ENCODE results near the gene CPVL.
"Not testable (repeated sequence)": the region's sequence is repeated elsewhere in the genome, so short reads cannot be mapped to it uniquely, and the experiment has no call there.

The CPVL gene

DNA sequence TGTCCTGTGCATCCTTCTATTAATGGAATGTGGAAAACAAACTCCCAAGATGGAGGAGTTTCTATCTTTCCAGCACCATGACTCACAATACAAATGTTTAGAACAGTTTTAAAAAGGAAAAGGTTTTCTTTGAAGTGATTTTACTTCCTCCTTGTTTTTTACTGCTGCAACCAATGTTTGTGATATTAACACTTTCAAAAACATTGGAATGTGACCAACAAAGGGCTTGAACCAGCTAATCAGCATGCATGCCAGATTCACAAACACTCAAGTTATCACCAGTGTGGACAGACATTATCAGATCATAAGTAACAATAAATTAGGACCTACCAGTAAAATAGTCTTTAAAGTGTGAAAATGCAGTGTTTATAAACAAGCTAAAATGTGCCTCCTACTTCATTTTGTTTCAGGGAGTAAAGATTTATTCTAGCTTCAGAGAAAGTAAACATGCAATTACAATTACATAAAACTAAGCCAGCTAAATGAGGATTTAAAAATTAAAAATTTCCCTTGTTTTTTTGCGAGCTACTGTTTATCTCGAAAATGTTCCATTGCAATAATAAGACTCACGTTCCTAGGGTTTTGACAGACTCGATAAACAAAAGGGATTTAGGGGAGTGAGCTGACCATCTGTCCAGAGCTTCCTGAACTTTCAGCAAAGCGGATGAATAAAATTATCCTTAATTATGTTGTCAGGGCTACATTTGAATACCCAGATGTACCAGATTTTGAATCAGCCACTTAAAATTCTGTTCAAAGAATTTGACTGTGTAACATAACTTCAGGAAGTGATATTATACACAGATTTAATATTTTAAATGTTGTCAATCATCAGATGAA is 29.8 kb downstream of the CPVL start:
- DNase-seq (ENCODE audit: low spot score) = peak; percentile 57

DNA sequence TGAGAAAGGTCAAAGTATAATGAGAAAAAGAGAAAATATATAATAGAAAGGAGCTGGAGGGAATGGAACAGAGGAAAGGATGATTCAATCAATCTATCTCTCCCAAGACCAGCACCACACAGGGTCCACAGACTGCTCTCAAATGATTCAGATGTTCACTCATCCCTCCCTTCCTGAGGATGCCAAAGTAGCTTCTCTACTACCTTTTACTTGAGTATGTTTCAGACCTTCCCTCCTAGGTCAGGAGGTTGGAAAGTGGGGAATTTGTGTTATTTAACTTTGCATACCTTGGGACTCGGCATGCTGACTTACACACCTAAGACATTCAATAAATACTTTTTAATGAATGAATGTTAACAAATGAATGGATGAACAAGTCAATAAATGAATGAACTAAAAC is 30.6 kb downstream of the CPVL start:
- DNase-seq (ENCODE audit: low spot score) = no peak

DNA sequence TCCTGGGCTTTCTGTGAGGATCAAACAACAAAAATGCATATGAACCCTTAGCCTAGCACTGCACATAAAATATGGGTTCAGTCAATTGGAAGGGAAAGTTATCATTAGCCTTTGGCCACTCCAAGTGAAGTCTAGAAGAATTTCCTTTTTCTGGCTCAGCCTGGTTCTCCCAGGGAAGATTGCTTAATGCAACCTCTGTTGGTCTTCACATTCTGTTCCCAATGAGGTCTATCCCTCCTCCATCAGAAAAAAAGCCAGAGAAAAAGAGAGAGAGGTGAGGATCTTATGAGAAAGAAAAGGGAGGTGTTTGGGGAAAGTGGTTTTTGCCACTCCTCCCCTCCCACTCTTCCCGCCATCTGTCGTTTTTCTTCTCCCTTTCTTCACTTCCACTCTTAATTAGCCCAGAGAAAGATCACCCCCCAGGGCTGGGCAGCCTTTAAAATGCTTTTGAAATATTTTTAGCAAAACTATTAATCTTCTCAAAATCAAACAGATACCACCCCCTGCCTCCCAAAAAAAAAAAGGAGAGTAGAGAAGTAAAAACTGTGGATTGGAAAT is 31.1 kb downstream of the CPVL start:
- no peak for DNase-seq (ENCODE audit: low spot score)

DNA sequence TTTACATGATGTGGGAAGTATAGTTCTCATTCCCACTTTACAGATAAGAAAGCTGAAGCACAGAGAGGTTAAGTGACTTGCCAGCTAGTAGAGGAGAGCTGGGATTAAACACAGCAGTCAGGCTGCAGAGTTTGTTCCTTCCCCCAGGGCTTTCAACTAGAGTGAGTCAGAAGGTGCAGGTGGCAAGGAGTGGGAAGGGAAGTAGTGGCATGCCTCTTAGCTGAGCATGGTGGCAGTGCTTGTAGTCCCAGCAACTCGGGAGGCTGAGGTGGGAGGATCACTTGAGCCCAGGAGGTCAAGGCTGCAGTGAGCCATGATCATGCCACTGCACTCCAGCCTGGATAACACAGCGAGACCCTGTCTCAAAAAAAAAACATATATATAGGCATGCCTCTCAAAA is 32.1 kb downstream of the CPVL start:
- DNase-seq (ENCODE audit: low spot score) = not testable (repeated sequence)

DNA sequence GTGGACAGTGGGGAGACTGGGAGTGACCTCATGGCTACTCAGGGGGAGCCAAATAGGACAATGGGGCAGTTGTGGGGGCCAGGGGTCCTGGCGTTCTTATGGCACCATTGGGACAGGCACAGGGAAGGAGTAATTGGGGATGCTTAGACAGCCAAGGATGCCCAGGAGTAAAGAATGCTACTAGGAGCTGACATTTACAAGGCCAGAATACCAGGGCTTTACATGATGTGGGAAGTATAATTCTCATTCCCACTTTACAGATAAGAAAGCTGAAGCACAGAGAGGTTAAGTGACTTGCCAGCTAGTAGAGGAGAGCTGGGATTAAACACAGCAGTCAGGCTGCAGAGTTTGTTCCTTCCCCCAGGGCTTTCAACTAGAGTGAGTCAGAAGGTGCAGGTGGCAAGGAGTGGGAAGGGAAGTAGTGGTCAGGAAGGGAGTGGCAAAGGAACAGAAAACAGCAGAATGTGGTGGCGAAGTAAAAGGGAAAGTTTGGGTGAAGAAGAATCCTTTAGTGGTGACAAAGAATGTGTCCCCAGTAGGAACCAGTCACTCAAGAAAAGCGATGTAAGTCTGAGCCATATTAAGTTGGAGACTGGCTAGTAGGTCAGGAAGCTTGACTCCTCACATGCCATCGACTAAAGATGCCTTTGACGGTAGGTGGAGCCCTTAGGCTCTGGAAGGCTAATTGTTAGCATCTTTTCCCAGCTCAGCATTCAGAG is 32.8 kb downstream of the CPVL start:
- peak; percentile 80 for DNase-seq (ENCODE audit: low spot score)

DNA sequence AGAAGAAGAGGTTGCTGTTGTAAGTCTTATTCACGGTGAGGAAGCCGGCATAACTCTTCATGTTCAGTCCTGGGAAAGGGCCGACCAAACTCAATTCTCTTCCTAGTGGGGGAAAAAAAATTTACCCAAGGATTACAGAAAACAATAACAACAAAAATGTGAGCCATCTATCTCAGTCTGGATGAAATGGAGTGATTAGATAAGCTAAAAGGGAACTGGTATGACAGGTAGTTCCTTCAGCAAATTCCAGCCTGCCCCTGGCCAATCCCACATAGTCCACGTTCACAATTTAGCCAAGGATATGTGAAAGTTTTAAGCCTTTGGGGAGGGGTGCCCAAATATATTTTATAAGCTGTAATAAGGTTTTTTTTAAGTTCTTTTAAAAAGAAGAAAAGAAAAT is 33.6 kb downstream of the CPVL start:
- no peak for DNase-seq (ENCODE audit: low spot score)

DNA sequence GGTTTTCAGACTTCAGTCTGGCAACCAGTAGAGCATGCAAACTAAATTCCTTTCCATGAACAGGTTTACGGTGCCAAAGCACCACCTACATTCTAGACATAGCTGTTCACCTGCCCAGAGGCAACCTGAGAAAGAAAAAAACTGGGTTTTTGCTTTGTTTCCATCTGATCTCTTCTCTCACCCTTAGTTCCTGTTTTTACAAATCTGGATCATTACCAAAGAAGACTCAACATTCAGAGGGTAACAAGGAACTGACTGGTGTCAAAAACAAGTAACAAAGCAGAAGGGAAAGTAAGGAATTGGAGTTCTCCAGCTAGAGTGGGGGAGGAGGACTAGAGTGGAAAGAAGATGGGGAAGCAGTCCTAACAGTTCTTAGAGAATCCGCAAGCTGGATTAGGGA is 36.4 kb downstream of the CPVL start:
- no peak for DNase-seq (ENCODE audit: low spot score)

DNA sequence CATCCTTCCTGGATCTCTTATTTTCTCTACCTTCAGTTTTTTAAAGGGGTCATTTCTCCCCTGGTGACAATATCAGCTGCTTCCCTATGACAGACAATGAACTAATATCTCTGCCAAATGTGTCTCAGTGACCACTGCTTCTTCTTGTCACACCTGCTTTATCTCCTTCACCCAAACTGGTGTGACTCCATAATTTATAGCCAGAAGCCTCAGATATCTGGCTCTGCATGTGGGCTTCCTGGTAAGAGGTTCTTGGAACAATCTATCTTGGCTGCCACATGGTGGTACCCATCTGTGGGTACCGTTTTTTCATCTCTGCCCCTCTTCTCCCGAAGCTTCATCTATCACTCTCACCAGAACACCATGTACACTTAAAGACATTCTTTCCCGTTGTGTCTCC is 37.0 kb downstream of the CPVL start:
- no peak for DNase-seq (ENCODE audit: low spot score)

DNA sequence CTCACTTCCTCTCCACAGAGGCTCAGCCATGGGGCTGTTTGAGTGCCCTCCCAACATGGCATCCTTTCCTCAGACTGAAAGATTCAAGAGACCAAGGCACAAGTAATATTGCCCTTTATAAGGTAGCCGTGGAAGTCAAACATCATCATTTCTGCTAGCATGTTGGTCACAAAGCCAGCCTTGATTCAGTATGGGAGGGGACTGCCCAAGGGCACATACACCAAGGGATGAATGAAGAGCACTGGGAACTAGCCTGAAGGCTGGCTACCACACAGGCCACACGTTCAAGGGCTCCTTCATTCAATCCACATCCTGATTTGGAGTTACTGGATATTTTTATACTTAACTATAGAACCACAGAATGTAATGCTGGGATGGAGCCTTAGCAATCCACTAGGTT is 39.3 kb downstream of the CPVL start:
- DNase-seq (ENCODE audit: low spot score) = no peak

DNA sequence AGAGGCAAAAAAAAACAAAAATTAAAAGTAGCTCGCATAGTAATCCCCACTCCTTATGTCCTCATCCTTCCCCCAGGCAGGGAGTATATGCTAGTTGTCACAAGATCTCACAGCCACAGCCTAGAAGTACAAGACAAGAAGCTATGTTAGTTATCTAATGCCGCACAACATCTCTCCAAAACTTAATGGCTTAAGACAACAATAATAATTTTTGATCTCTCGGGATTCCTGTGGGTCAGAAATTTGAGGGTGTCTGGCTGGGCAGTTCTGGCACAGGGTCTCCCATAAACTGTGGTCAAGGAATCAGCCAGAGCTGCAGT is 39.7 kb downstream of the CPVL start:
- no peak for DNase-seq (ENCODE audit: low spot score)

DNA sequence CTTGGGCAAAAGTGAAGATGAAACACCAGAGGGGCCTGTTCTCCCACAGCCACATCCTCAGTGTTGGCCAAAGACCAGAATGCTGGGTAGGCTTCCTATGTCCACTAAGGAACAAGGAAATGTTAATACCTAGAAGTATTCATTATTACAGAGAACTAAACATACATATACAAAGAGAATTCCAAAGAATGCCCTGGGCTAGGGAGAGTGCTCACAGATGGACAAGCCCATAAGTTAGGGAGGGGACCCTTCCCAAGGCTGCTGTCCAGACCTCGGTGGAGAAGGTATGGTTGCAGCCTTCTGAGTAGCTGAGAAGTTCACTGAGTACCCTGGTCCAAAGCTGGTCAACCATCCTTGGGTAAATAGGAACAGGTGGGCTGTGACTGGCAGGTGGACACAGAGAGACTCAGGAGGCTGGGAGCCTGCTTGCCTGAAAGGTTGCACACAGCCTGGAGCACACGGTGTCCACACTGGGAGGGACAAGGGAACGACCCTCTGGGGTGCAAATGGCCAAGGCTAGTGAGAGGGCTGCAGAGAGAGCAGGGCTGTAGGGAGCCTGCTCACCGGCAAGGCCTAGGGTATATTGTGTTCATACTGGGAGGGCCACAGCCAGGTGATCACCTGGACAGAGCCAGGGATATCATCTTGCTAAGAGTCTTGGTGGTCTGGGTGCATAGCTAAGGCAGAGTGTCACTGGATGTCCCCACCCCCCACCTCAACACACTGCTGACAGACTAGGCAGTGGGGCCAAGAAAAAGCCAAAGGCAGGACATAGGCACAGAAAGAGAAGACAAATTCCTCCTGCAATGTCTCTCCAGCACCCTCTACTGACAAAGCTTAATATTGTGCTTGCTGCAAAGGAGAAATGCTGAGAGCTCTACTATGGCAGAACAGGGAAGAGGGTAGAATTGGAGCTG is 40.3 kb downstream of the CPVL start:
- peak; percentile 60 for DNase-seq (ENCODE audit: low spot score)

DNA sequence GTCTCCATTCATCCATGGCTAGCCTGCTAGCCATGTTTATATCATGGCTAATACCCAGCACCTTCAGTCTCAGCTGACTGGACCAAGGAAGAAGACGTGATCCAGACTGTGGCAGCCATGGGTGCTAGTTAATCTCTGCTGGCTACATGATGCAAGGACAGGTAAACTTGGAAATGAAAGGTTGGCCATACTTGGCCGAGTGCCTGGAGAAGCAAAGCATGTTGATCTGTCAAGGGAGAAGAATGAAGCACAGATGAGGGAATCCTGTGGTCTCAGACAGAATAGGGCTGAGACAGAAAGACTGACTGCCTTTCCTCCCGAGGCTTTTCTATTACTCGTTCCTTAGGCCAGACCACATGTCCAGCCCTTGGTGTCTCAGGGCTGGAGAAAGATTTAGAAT is 41.1 kb downstream of the CPVL start:
- no peak for DNase-seq (ENCODE audit: low spot score)

DNA sequence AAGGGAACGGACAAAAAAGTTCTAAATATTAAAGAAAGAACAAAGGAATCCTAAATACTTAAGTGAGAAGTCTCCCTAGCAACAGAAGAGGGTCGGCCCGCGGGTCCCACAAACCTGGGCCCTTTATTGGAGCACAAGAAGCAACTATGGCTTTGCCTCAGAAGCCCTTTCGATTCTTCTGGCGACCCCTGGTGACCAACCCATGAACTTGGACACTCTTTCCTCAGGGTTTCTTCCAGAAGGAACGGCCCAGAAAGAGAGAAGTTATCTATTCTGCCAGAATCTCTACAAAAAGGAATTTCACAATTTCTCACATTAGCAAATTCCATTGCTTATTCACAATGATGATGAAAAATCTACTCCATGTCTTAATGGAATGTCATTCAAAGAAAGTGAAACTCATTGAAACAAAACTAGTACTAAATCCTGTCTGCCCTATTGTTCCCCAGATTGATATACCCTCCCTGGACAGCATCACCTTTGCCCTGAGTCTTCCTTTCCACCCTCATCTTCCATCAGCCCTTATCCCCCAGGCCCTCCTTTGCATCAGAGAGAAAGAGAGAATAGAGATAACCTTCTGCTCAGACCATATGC is 43.7 kb downstream of the CPVL start:
- DNase-seq (ENCODE audit: low spot score) = peak; percentile 70

DNA sequence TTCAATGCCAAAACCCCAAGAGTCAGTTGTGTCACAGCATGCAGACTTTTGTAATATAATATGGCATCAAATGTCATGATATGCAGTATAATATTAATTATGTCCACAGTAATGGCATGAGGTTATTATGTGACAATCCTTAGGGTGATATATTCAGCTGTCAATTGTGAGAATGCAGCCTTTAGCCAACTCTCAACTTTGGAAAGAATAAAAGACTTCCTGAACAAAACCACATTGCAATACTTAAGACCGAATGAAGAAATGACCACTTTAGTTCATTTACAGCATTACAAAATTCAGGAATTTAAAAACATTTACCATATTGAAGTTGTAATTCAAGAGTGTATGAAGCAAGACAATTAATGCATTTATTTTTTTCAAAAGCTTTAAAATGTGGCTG is 45.4 kb downstream of the CPVL start:
- no peak for DNase-seq (ENCODE audit: low spot score)

DNA sequence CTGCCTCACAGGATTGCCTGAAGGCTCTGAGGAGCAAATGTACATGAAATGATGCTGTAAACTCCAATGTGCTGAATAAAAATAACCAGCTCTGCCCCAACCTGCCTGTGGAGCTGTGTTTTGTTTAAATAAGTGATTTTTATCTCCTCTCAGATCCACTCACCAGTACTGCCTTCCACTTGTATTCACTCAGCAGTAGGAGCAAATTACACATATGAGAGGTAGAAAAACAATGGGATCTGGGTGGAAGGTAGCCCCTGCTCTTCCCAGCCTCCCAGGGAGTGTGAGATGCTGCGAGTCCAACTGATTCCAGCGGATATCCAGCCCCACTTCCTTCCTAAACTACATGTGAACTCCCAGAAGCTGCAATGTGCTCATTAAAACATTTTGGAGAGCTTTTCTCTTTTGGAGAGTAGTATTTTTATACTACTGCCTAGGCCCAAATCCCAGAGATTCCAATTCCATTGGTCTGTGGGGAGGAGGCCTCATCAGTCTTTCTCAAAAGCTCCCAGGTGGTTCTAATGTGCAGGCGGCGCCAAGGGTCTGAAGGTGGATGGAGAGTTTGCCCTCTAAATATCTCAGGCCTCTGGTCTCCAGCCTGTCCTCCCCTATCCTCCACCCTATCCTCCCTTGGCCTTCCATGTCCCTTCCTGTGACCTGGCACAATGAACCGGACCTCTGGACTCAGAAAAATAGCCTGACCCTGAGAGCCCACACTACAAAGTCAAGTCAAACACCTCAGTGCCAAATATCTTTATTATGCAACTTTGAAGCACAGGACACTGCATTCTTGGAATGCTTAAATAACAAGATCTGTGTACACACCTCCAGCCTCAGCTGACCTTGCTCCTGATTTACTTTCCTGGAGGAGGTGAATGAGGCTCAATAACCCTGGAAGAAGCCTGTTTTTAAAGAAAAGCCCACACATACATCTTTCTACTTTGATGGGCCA is 46.2 kb downstream of the CPVL start:
- DNase-seq (ENCODE audit: low spot score) = no peak

DNA sequence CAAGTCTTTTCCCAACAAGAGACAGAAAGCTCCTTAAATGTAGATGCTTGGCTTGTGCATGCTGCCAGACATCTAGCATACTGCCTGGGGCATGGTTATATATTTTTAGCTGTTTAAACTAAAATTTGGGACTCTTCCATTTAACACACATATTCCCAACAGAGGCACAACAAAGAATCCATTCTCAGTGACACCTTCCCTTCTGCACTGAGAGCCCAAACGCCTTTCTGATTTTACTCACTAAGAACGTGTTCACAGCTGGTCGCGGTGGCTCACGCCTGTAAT is 49.9 kb downstream of the CPVL start:
- DNase-seq (ENCODE audit: low spot score) = no peak

DNA sequence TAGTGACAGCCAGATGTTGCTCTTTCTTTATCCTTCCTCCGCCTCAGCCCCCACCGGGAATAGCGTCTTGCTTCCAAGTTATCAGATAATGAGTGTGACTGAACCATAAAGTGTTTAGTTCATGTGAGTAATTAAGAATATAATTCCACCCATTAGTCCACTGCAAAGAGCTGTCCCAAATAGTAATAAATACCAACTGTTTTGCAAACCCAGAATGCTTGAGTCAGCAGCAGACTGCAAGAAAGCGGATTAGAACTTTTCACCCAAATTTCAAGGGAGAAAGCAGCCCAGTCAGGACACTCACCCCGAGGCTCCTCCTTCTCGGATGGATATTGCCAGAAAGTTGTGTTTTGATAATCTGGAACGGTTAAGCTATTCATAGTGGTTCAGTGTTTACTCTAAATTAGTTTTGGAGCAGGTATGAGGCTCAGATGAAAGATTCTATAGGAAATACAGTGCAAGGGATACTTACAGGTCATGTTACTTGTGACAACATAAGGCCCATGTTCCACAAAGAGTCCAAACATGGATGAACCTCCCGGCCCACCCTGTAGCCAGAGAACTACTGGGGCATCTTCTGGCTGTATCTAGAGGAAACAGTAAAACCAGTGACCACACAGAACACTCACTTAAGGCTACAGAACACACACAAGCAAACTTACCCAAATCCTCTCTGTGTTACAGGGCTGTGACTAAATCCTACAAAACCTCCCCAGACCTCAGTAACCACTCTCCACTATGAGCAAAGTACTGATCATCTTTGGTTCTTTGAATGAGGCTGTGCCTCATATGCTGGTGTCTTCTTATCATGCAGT is 50.5 kb downstream of the CPVL start:
- no peak for DNase-seq (ENCODE audit: low spot score)

DNA sequence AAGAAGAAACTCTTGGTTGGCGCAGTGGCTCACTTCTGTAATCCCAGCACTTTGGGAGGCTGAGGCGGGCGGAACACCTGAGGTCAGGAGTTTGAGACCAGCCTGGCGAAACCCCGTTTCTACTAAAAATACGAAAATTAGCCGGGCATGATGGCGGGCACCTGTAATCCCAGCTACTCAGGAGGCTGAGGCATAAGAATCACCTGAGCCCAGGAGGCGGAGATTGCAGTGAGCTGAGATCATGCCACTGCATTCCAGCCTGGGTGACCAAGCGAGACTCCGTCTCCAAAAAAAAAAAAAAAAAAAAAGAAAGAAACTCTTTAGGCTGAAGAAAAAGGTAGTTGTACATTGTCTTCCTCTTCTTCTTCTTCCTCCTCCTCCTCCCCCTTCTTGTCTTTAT is 53.2 kb downstream of the CPVL start:
- not testable (repeated sequence) for DNase-seq (ENCODE audit: low spot score)

DNA sequence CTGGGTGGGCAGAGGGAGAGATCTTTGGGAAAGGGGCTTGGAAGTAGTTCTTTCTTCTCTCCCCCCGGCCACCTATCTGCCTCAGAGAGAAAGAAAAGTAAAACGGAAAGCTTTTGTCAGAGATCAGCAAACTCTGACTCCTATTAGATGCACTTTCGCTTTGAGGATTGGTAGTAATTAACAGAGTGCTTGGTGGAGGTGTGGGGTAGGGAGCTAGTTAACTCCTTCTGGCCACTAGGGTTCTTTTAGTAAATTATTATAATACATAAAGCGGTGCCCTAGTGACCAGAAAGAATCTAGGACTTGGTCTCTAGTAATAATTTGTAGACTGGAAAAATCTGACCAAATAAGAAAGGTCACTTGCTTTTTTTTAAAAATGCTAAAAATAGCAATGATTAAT is 54.6 kb downstream of the CPVL start:
- peak; percentile 34 for DNase-seq (ENCODE audit: low spot score)
